Stimulated activated CD4-positive, alpha-beta T cell treated with anti-CD3 and anti-CD28 coated beads, Interleukin-1b, Interleukin-23, amount 100 ng/mL, for 4 hours (primary cell): Measurements from ENCODE around the gene TEX264.

Experiments
- DNase-seq, 2 donors: peaks; one replicate each; pipeline ENCODE4 v3.0.0-alpha.2; 2020; ENCODE audit warnings: low read depth in 2 of 2

Gene TEX264

GRCh38 chr3:51750878-51751277 lies 79.8 kb downstream of the TEX264 start:
- no peak for DNase-seq

- no peak for DNase-seq
These were observed 80.2 kb downstream of the TEX264 start for GRCh38 chr3:51751287-51751686.
